Karpas-422 (cell line): ENCODE measurements around the gene ADK. TPM values are rescaled to one million over a fixed set of nuclear protein-coding genes. Genes with fewer than 3 reads are reported as not detected.

ENCODE experiments used
- DNase-seq: peaks from one replicate; pipeline ENCODE4 v3.0.0-alpha.2; 2015
- H2AFZ ChIP-seq: fragments of 200-600 bp; sonication (generic); 2 replicates; pipeline ENCODE4 v1.6.1; 2014; ENCODE audit warnings: antibody characterized with exemption, low read length, mixed read lengths
- H3K27ac ChIP-seq: fragments of 200-600 bp; sonication (generic); 2 replicates; pipeline ENCODE4 v1.5.1; 2014; ENCODE audit warnings: mild to moderate bottlenecking, low read length, moderate library complexity
- H3K27me3 ChIP-seq: fragments of 200-600 bp; sonication (generic); 2 replicates; pipeline ENCODE4 v1.6.1; 2014; ENCODE audit warnings: low read length, mixed read lengths
- H3K36me3 ChIP-seq: fragments of 200-600 bp; sonication (generic); 2 replicates; pipeline ENCODE4 v1.6.1; 2014; ENCODE audit warnings: low read length, mixed read lengths; ENCODE audit not compliant: insufficient read depth
- H3K4me1 ChIP-seq: fragments of 200-600 bp; sonication (generic); 2 replicates; pipeline ENCODE4 v1.6.1; 2014; ENCODE audit warnings: mild to moderate bottlenecking, low read length, mixed read lengths
- H3K4me2 ChIP-seq: fragments of 200-600 bp; sonication (generic); 2 replicates; pipeline ENCODE4 v1.6.1; 2014; ENCODE audit warnings: low read length, low read depth, mild to moderate bottlenecking; ENCODE audit not compliant: poor library complexity, severe bottlenecking
- H3K4me3 ChIP-seq: fragments of 200-600 bp; sonication (generic); 2 replicates; pipeline ENCODE4 v1.5.1; 2014; ENCODE audit warnings: mild to moderate bottlenecking, antibody characterized with exemption, low read length, mixed read lengths
- H3K79me2 ChIP-seq: fragments of 200-600 bp; sonication (generic); 2 replicates; pipeline ENCODE4 v1.6.1; 2014; ENCODE audit warnings: mild to moderate bottlenecking, low read length, mixed read lengths
- H3K9ac ChIP-seq: fragments of 200-600 bp; sonication (generic); 2 replicates; pipeline ENCODE4 v1.6.0; 2014; ENCODE audit warnings: low read length
- H3K9me2 ChIP-seq: fragments of 200-600 bp; sonication (generic), shearing (Covaris generic); replicated peaks from 2 replicates; pipeline ENCODE4 v1.6.0; 2014; ENCODE audit warnings: mild to moderate bottlenecking, low read length, moderate library complexity; ENCODE audit not compliant: insufficient read depth
- H3K9me3 ChIP-seq: fragments of 300-700, 200-600 bp; sonication (generic); 2 replicates; pipeline ENCODE4 v1.6.1; 2014; ENCODE audit warnings: low read length, mixed read lengths
- H4K20me1 ChIP-seq: fragments of 200-600 bp; sonication (generic); 2 replicates; pipeline ENCODE4 v1.6.1; 2014; ENCODE audit warnings: mild to moderate bottlenecking, antibody characterized with exemption, low read length, low read depth; ENCODE audit not compliant: insufficient read depth
- total RNA-seq: library from RNA; depleted of rRNA; stranded (reverse); fragments of >200 nt; shearing (Covaris generic); gene quantifications from 2 replicates; pipeline ENCODE4 v1.2.3, GENCODE V29; 2014; ENCODE audit warnings: low replicate concordance

ADK gene
- total RNA-seq, 1 experiment from 2014 or later: 41.4 TPM

GRCh38 chr10:74746813-74747212 is 595.8 kb downstream of the ADK start:
- Histone ChIP-seq H3K79me2 (no peaks in the 10 kb centered on the region), H3K9me2 (no peaks in the 10 kb centered on the region), H3K4me3 (no peak overlapping the region), H2AFZ (no peak overlapping the region), H3K27me3 (no peaks in the 10 kb centered on the region), H3K27ac (no peak overlapping the region), H4K20me1 (no peaks in the 10 kb centered on the region), H3K4me2 (no peak overlapping the region), H3K36me3 (no peaks in the 10 kb centered on the region), H3K4me1 (peaks cover 7% of the 10 kb centered on the region), H3K9me3 (no peaks in the 10 kb centered on the region), H3K9ac (no peak overlapping the region)
- DNase-seq: no peak

GRCh38 chr10:74748468-74749031 is 597.5 kb downstream of the ADK start:
- Histone ChIP-seq H3K4me1 (peaks cover 7% of the 10 kb centered on the region), H3K27ac (no peak overlapping the region), H3K36me3 (no peaks in the 10 kb centered on the region), H3K4me2 (no peak overlapping the region), H4K20me1 (no peaks in the 10 kb centered on the region), H3K27me3 (no peaks in the 10 kb centered on the region), H3K9me2 (no peaks in the 10 kb centered on the region), H3K9ac (no peak overlapping the region), H2AFZ (no peak overlapping the region), H3K9me3 (no peaks in the 10 kb centered on the region), H3K4me3 (no peak overlapping the region), H3K79me2 (no peaks in the 10 kb centered on the region)
- no peak for DNase-seq

- no peak for DNase-seq
- peaks cover 7% of the 10 kb centered on the region for H3K4me1 ChIP-seq
- H2AFZ ChIP-seq: no peak overlapping the region
- H3K4me3 ChIP-seq: no peak overlapping the region
- no peaks in the 10 kb centered on the region for H3K79me2 ChIP-seq
- no peaks in the 10 kb centered on the region for H3K27me3 ChIP-seq
- H3K36me3 ChIP-seq: no peaks in the 10 kb centered on the region
- no peaks in the 10 kb centered on the region for H3K9me3 ChIP-seq
- no peak overlapping the region for H3K27ac ChIP-seq
- no peaks in the 10 kb centered on the region for H4K20me1 ChIP-seq
- H3K9ac ChIP-seq: no peak overlapping the region
- H3K9me2 ChIP-seq: no peaks in the 10 kb centered on the region
- no peak overlapping the region for H3K4me2 ChIP-seq
Measured at GRCh38 chr10:74750848-74751274, 599.8 kb downstream of the ADK start.

- H3K4me3 ChIP-seq: no peak overlapping the region
- H3K4me1 ChIP-seq: peaks cover 10% of the 10 kb centered on the region
- H3K36me3 ChIP-seq: no peaks in the 10 kb centered on the region
- no peaks in the 10 kb centered on the region for H3K79me2 ChIP-seq
- DNase-seq: no peak
- H3K9ac ChIP-seq: no peak overlapping the region
- H4K20me1 ChIP-seq: no peaks in the 10 kb centered on the region
- H3K27ac ChIP-seq: no peak overlapping the region
- no peaks in the 10 kb centered on the region for H3K27me3 ChIP-seq
- no peaks in the 10 kb centered on the region for H3K9me3 ChIP-seq
- H3K9me2 ChIP-seq: no peaks in the 10 kb centered on the region
- H2AFZ ChIP-seq: no peak overlapping the region
- H3K4me2 ChIP-seq: no peak overlapping the region
Measured at GRCh38 chr10:74752371-74753040, 601.5 kb downstream of the ADK start.

GRCh38 chr10:74753442-74754211 is 602.6 kb downstream of the ADK start:
- H3K4me1 ChIP-seq: peaks cover 11% of the 10 kb centered on the region
- DNase-seq: no peak
- H3K27ac ChIP-seq: no peak overlapping the region
- no peaks in the 10 kb centered on the region for H3K27me3 ChIP-seq
- H3K9ac ChIP-seq: no peak overlapping the region
- H3K4me3 ChIP-seq: no peak overlapping the region
- H3K9me2 ChIP-seq: no peaks in the 10 kb centered on the region
- H3K9me3 ChIP-seq: no peaks in the 10 kb centered on the region
- H4K20me1 ChIP-seq: no peaks in the 10 kb centered on the region
- H3K4me2 ChIP-seq: no peak overlapping the region
- no peak overlapping the region for H2AFZ ChIP-seq
- H3K36me3 ChIP-seq: no peaks in the 10 kb centered on the region
- no peaks in the 10 kb centered on the region for H3K79me2 ChIP-seq

GRCh38 chr10:74754381-74754821 is 603.4 kb downstream of the ADK start:
- Histone ChIP-seq H3K79me2 (no peaks in the 10 kb centered on the region), H3K27me3 (no peaks in the 10 kb centered on the region), H3K27ac (no peak overlapping the region), H3K4me2 (no peak overlapping the region), H3K9ac (no peak overlapping the region), H3K9me2 (no peaks in the 10 kb centered on the region), H3K9me3 (no peaks in the 10 kb centered on the region), H3K4me3 (no peak overlapping the region), H2AFZ (no peak overlapping the region), H4K20me1 (no peaks in the 10 kb centered on the region), H3K4me1 (peaks cover 11% of the 10 kb centered on the region), H3K36me3 (no peaks in the 10 kb centered on the region)
- no peak for DNase-seq

- H3K9me2 ChIP-seq: no peaks in the 10 kb centered on the region
- peaks cover 11% of the 10 kb centered on the region for H3K4me1 ChIP-seq
- DNase-seq: no peak
- H3K27ac ChIP-seq: no peak overlapping the region
- no peaks in the 10 kb centered on the region for H3K79me2 ChIP-seq
- H2AFZ ChIP-seq: no peak overlapping the region
- no peak overlapping the region for H3K4me2 ChIP-seq
- H4K20me1 ChIP-seq: no peaks in the 10 kb centered on the region
- H3K4me3 ChIP-seq: no peak overlapping the region
- H3K9me3 ChIP-seq: no peaks in the 10 kb centered on the region
- no peaks in the 10 kb centered on the region for H3K27me3 ChIP-seq
- H3K9ac ChIP-seq: no peak overlapping the region
- H3K36me3 ChIP-seq: no peaks in the 10 kb centered on the region
Measured at GRCh38 chr10:74755273-74755672, 604.3 kb downstream of the ADK start.
